IMR-90 (cell line): Measurements from ENCODE around the gene PTPRH. TPM values are rescaled to one million over a fixed set of nuclear protein-coding genes. Genes with fewer than 3 reads are reported as not detected.
"Not testable (repeated sequence)": the region's sequence is repeated elsewhere in the genome, so short reads cannot be mapped to it uniquely, and the experiment has no call there.

ENCODE experiments used
- ATAC-seq: fragments of 200-7000 bp; cut with Tn5 transposase; 2 replicates; pipeline ENCODE4 v1.9.1; 2020; ENCODE audit warnings: low read depth, mild to moderate bottlenecking, moderate library complexity
- BruUV-seq: library from RNA; stranded (reverse); fragments of 400-500 nt; replicated peaks from 2 replicates; lab custom pipeline; 2021; lab: Mats Ljungman, UMichigan
- CTCF ChIA-PET: fragments of 300-600 bp; formaldehyde crosslinking; extraction: SDS; loops from one replicate; lab custom pipeline; 2021; ENCODE audit warnings: antibody characterized with exemption; lab: Yijun Ruan, JAX
- POLR2A ChIA-PET: fragments of 300-600 bp; sonication (Branson Sonifier 250); formaldehyde crosslinking; loops from one replicate; lab custom pipeline; 2022; ENCODE audit warnings: antibody characterized with exemption; ENCODE audit not compliant: unreplicated experiment; lab: Charles Lee
- DNase-seq: peaks from one replicate; pipeline ENCODE4 v3.0.0; 2013
- H2AFZ ChIP-seq: replicated peaks from 2 replicates; pipeline ENCODE3; 2013; ENCODE audit warnings: low read length, mild to moderate bottlenecking; ENCODE audit not compliant: poor library complexity
- H2AK5ac ChIP-seq: 2 replicates; pipeline ENCODE4 v1.6.1; 2013; ENCODE audit warnings: low read depth, low read length, inconsistent platforms
- H2AK9ac ChIP-seq: replicated peaks from 2 replicates; pipeline ENCODE3; 2013; ENCODE audit warnings: mild to moderate bottlenecking, low read depth, low read length, moderate library complexity; ENCODE audit not compliant: poor library complexity
- H2BK120ac ChIP-seq: 2 replicates; pipeline ENCODE4 v1.6.1; 2013; ENCODE audit warnings: low read depth, low read length, inconsistent platforms
- H2BK15ac ChIP-seq: 3 replicates; pipeline ENCODE4 v1.6.1; 2013; ENCODE audit warnings: low read depth, low read length, inconsistent platforms
- H2BK20ac ChIP-seq: 2 replicates; pipeline ENCODE4 v1.6.1; 2013; ENCODE audit warnings: low read depth, mild to moderate bottlenecking, inconsistent platforms, low read length, moderate library complexity
- H2BK5ac ChIP-seq: 2 replicates; pipeline ENCODE4 v1.6.1; 2013; ENCODE audit warnings: mild to moderate bottlenecking, low read depth, low read length, inconsistent platforms; ENCODE audit not compliant: poor library complexity, severe bottlenecking
- H3K14ac ChIP-seq: replicated peaks from 2 replicates; pipeline ENCODE4 v1.6.1; 2013; ENCODE audit warnings: low read depth, low read length, inconsistent platforms
- H3K18ac ChIP-seq: 2 replicates; pipeline ENCODE4 v1.6.1; 2013; ENCODE audit warnings: low read depth, low read length, control low read depth
- H3K23ac ChIP-seq: 2 replicates; pipeline ENCODE4 v1.6.1; 2013; ENCODE audit warnings: low read depth, low read length, inconsistent platforms
- H3K27ac ChIP-seq: 2 replicates; pipeline ENCODE4 v1.5.1; 2013; ENCODE audit warnings: mild to moderate bottlenecking, control low read depth, low read length; ENCODE audit not compliant: insufficient read depth
- H3K27me3 ChIP-seq: 2 replicates; pipeline ENCODE4 v1.6.1; 2013; ENCODE audit warnings: low read length; ENCODE audit not compliant: control insufficient read depth, insufficient read depth
- H3K36me3 ChIP-seq: 2 replicates; pipeline ENCODE4 v1.6.1; 2013; ENCODE audit warnings: low read length, mixed read lengths; ENCODE audit not compliant: control insufficient read depth, insufficient read depth
- H3K4ac ChIP-seq: 2 replicates; pipeline ENCODE4 v1.6.1; 2013; ENCODE audit warnings: low read depth, low read length, inconsistent platforms
- H3K4me1 ChIP-seq: 2 replicates; pipeline ENCODE4 v1.6.1; 2013; ENCODE audit warnings: low read length, mixed read lengths; ENCODE audit not compliant: control insufficient read depth, insufficient read depth
- H3K4me2 ChIP-seq: 2 replicates; pipeline ENCODE4 v1.6.1; 2013; ENCODE audit warnings: low read depth, mild to moderate bottlenecking, control low read depth, low read length, moderate library complexity
- H3K4me3 ChIP-seq: 2 replicates; pipeline ENCODE4 v1.5.1; 2013; ENCODE audit warnings: low read depth, mild to moderate bottlenecking, control low read depth, low read length, moderate library complexity; ENCODE audit not compliant: insufficient read depth
- H3K56ac ChIP-seq: 2 replicates; pipeline ENCODE4 v1.6.1; 2013; ENCODE audit warnings: low read length, inconsistent platforms; ENCODE audit not compliant: insufficient read depth; ENCODE audit errors: extremely low read depth
- H3K79me1 ChIP-seq, 2 experiments: 2 replicates each; pipeline ENCODE4 v1.6.1; 2013; ENCODE audit warnings: low read length in 2 of 2, inconsistent platforms in 1 of 2, low read depth in 1 of 2
- H3K9ac ChIP-seq: 2 replicates; pipeline ENCODE4 v1.6.1; 2013; ENCODE audit warnings: low read depth, low read length, control low read depth
- H3K9me1 ChIP-seq: 2 replicates; pipeline ENCODE4 v1.6.1; 2013; ENCODE audit warnings: low read length, inconsistent platforms; ENCODE audit not compliant: insufficient read depth
- H3K9me3 ChIP-seq: 2 replicates; pipeline ENCODE4 v1.6.1; 2013; ENCODE audit warnings: low read length; ENCODE audit not compliant: control insufficient read depth, insufficient read depth
- H4K20me1 ChIP-seq: 2 replicates; pipeline ENCODE4 v1.6.1; 2013; ENCODE audit warnings: low read length, inconsistent platforms; ENCODE audit not compliant: insufficient read depth
- H4K5ac ChIP-seq: 2 replicates; pipeline ENCODE4 v1.6.1; 2013; ENCODE audit warnings: mild to moderate bottlenecking, low read depth, low read length, control low read depth
- H4K8ac ChIP-seq, 2 experiments: 2 replicates each; pipeline ENCODE4 v1.6.1; 2013; ENCODE audit warnings: low read depth in 2 of 2, low read length in 2 of 2, control low read depth in 1 of 2, inconsistent platforms in 1 of 2
- H4K91ac ChIP-seq: 2 replicates; pipeline ENCODE4 v1.6.1; 2013; ENCODE audit warnings: low read depth, low read length, inconsistent platforms; ENCODE audit not compliant: insufficient read depth
- CEBPB ChIP-seq: IDR thresholded peaks from 2 replicates; pipeline ENCODE4 v1.6.1; 2012; ENCODE audit warnings: low read depth, low read length, improper control_type of control experiment
- FOS ChIP-seq: fragments of 150-350 bp; IDR thresholded peaks from 2 replicates; pipeline ENCODE4 v1.6.1; 2016; ENCODE audit warnings: low read depth, low read length
- MAFK ChIP-seq: IDR thresholded peaks from 2 replicates; pipeline ENCODE4 v1.6.1; 2012; ENCODE audit warnings: low read depth, low read length, improper control_type of control experiment
- MAZ ChIP-seq: IDR thresholded peaks from 2 replicates; pipeline ENCODE4 v1.6.1; 2012; ENCODE audit warnings: low read depth, mild to moderate bottlenecking, low read length, improper control_type of control experiment, moderate library complexity, borderline replicate concordance
- RAD21 ChIP-seq: IDR thresholded peaks from 2 replicates; pipeline ENCODE4 v1.6.1; 2012; ENCODE audit warnings: low read length, improper control_type of control experiment
- RFX5 ChIP-seq: IDR thresholded peaks from 2 replicates; pipeline ENCODE4 v1.8.0; 2012; ENCODE audit warnings: low read depth, mild to moderate bottlenecking, low read length, moderate library complexity
- WGBS, 2 experiments: methylation state at CpG; one replicate each; pipeline versions ENCODE4 v1.1.5 to v1.1.7; 2013; ENCODE audit warnings: missing lambda C conversion rate in 2 of 2; ENCODE audit not compliant: insufficient read length in 1 of 2; ENCODE audit errors: extremely low coverage in 2 of 2; 5-methylcytosine and 5-hydroxymethylcytosine counted together
- dilution Hi-C: fragments of 300-500 bp; cut with HindIII; formaldehyde crosslinking; loops from one replicate; pipeline ENCODE4 v1.14.3; 2018; ENCODE audit warnings: low sequenced_read_pairs; ENCODE audit not compliant: unreplicated experiment
- in situ Hi-C: fragments of 300-500 bp; cut with MboI; formaldehyde crosslinking; loops from 3 replicates; pipeline ENCODE4 v1.14.3; 2019; ENCODE audit warnings: low sequenced_read_pairs, inconsistent platforms, mixed read lengths
- intact Hi-C: fragments of 100-400 bp; cut with micrococcal nuclease; formaldehyde crosslinking; loops from 2 replicates; pipeline ENCODE4 v1.10.0; 2022
- polyA plus RNA-seq, 3 experiments: library from polyadenylated mRNA; depleted of rRNA; stranded (reverse); fragments of >200 nt; gene quantifications; 2 replicates each; pipeline ENCODE4 v1.2.3, GENCODE V29; 2012; ENCODE audit warnings: low replicate concordance in 1 of 3
- total RNA-seq: library from RNA; depleted of rRNA; stranded (reverse); fragments of >200 nt; gene quantifications from 2 replicates; pipeline ENCODE4 v1.2.3, GENCODE V29; 2012
- TF ChIP-seq, protein P1 (sequence below): conservative IDR thresholded peaks from 2 replicates; pipeline ENCODE4 v1.5.1; 2012; ENCODE audit warnings: mild to moderate bottlenecking, low read depth, low read length, improper control_type of control experiment

PTPRH gene
- total and polyA plus RNA-seq, 2 of the 4 experiments (the other 2 are of a cell fraction) = 1.3 to 3.4 TPM

- Histone ChIP-seq H3K4me2 (peak overlapping the region; percentile 68), H3K4ac (peak overlapping the region; percentile 8), H4K8ac (peak overlapping the region in 1 of 2 experiments; percentile 49; a peak in 1 of 4 replicates), H3K4me3 (no peak overlapping the region), H2AK9ac (peak overlapping the region; percentile 78), H4K20me1 (peaks cover 3% of the 10 kb centered on the region), H3K9me3 (no peaks in the 10 kb centered on the region), H3K14ac (no peak overlapping the region; the same call in 1 of the 2 replicates), H2BK5ac (no peak overlapping the region), H2BK20ac (no peak overlapping the region), H3K23ac (no peak overlapping the region; the same call in 1 of the 2 replicates), H3K27me3 (peaks cover 17% of the 10 kb centered on the region), H2AK5ac (peak overlapping the region; percentile 23; the same call in 1 of the 2 replicates), H3K4me1 (peaks cover 4% of the 10 kb centered on the region; the same call in 1 of the 2 replicates), H2BK15ac (no peak overlapping the region), H3K36me3 (no peaks in the 10 kb centered on the region), H4K91ac (no peak overlapping the region), H3K18ac (no peak overlapping the region), H2BK120ac (no peak overlapping the region), H3K9ac (peak overlapping the region; percentile 4; the same call in 1 of the 2 replicates), H4K5ac (no peak overlapping the region), H3K56ac (no peak overlapping the region), H2AFZ (peak overlapping the region; percentile 91), H3K27ac (no peak overlapping the region), H3K9me1 (no peaks in the 10 kb centered on the region), H3K79me1 (no peaks in the 10 kb centered on the region)
- TF ChIP-seq RFX5 (no peak), MAFK (no peak), CEBPB (no peak), FOS (0 out of 2 replicates have a peak, but pooled peaks have one; percentile 24), MAZ (no peak), RAD21 (peak; percentile 24; the same call in 1 of the 2 replicates)
- TF ChIP-seq, protein P1, sequence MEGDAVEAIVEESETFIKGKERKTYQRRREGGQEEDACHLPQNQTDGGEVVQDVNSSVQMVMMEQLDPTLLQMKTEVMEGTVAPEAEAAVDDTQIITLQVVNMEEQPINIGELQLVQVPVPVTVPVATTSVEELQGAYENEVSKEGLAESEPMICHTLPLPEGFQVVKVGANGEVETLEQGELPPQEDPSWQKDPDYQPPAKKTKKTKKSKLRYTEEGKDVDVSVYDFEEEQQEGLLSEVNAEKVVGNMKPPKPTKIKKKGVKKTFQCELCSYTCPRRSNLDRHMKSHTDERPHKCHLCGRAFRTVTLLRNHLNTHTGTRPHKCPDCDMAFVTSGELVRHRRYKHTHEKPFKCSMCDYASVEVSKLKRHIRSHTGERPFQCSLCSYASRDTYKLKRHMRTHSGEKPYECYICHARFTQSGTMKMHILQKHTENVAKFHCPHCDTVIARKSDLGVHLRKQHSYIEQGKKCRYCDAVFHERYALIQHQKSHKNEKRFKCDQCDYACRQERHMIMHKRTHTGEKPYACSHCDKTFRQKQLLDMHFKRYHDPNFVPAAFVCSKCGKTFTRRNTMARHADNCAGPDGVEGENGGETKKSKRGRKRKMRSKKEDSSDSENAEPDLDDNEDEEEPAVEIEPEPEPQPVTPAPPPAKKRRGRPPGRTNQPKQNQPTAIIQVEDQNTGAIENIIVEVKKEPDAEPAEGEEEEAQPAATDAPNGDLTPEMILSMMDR = peak; percentile 21; the same call in 1 of the 2 replicates
- no TSS peak for BruUV-seq
- intact Hi-C loops = no loop called here
- WGBS, 2 experiments = no CpG with 5 or more reads among the region's 12 CpGs
- CTCF ChIA-PET = no interaction called here
- POLR2A ChIA-PET = no interaction called here
- in situ Hi-C loops = no loop called here
- DNase-seq = peak; percentile 75
- peak; percentile 70 for ATAC-seq
- dilution Hi-C loops = no loop called here
These were observed 36.6 kb downstream of the PTPRH start for GRCh38 chr19:55172741-55173140.

DNA sequence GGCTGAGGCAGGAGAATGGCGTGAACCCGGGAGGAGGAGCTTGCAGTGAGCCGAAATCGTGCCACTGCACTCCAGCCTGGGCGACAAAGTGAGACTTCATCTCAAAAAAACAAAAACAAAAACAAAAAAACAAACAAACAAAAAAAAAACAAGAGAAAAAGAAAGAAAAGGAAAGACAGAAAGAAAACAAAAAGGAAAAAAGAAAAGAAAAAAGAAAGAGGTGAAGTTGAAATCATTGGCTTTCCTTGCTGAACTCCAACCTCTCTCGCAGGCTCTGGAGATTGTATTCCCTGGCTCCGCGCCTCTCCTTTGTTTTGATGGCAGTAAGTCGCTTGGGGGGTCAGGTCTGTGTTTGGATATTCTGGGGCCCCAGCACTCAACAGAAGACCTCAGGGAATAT is 37.0 kb downstream of the PTPRH start:
- H3K9me1 ChIP-seq, H2BK120ac ChIP-seq, in situ Hi-C loops, H3K4ac ChIP-seq, DNase-seq, H3K79me1 ChIP-seq, H3K4me1 ChIP-seq, H3K9ac ChIP-seq, H3K56ac ChIP-seq, H2BK20ac ChIP-seq, H2AK9ac ChIP-seq, H4K5ac ChIP-seq, ATAC-seq, H3K36me3 ChIP-seq, intact Hi-C loops, POLR2A ChIA-PET, H2AK5ac ChIP-seq, H4K91ac ChIP-seq, H4K8ac ChIP-seq, CTCF ChIA-PET, H2BK5ac ChIP-seq, H2BK15ac ChIP-seq, H3K9me3 ChIP-seq, H3K4me3 ChIP-seq, H4K20me1 ChIP-seq, dilution Hi-C loops, H3K4me2 ChIP-seq, H3K23ac ChIP-seq, BruUV-seq, H3K14ac ChIP-seq, H3K27ac ChIP-seq, H3K18ac ChIP-seq: not testable (repeated sequence)
- Histone ChIP-seq H2AFZ (peak overlapping the region; percentile 91), H3K27me3 (peaks cover 20% of the 10 kb centered on the region)
- no CpG with 5 or more reads among the region's 9 CpGs for WGBS, 2 experiments
